Measurements from ENCODE around the gene OR1J2. TPM values are rescaled to one million over a fixed set of nuclear protein-coding genes. Genes with fewer than 3 reads are reported as not detected.

The OR1J2 gene
- total RNA-seq, 4 donors from 2014 or later: not detected

GRCh38 chr9:122479062-122479461 lies 31.5 kb upstream of the OR1J2 start:
- Histone ChIP-seq H3K36me3 (no peaks in the 10 kb centered on the region), H3K27me3 (no peaks in the 10 kb centered on the region), H3K4me1 (no peaks in the 10 kb centered on the region), H3K9me3 (no peaks in the 10 kb centered on the region), H3K4me3 (no peak overlapping the region), H3K27ac (no peak overlapping the region)
- 85 to 88% methylated on average over 5 of the region's 5 CpGs for WGBS, 2 donors
- no peak for DNase-seq (ENCODE audit: low spot score in 2 of 2)
- no peak for TF ChIP-seq POLR2A (IDR thresholded peaks at IDR 0.05)
- TF ChIP-seq EP300 (IDR thresholded peaks at IDR 0.05): no peak
- TF ChIP-seq, protein P1, sequence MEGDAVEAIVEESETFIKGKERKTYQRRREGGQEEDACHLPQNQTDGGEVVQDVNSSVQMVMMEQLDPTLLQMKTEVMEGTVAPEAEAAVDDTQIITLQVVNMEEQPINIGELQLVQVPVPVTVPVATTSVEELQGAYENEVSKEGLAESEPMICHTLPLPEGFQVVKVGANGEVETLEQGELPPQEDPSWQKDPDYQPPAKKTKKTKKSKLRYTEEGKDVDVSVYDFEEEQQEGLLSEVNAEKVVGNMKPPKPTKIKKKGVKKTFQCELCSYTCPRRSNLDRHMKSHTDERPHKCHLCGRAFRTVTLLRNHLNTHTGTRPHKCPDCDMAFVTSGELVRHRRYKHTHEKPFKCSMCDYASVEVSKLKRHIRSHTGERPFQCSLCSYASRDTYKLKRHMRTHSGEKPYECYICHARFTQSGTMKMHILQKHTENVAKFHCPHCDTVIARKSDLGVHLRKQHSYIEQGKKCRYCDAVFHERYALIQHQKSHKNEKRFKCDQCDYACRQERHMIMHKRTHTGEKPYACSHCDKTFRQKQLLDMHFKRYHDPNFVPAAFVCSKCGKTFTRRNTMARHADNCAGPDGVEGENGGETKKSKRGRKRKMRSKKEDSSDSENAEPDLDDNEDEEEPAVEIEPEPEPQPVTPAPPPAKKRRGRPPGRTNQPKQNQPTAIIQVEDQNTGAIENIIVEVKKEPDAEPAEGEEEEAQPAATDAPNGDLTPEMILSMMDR (IDR thresholded peaks at IDR 0.05): no peak

GRCh38 chr9:122498883-122499288 lies 11.7 kb upstream of the OR1J2 start:
- no peak overlapping the region for H3K27ac ChIP-seq

DNA sequence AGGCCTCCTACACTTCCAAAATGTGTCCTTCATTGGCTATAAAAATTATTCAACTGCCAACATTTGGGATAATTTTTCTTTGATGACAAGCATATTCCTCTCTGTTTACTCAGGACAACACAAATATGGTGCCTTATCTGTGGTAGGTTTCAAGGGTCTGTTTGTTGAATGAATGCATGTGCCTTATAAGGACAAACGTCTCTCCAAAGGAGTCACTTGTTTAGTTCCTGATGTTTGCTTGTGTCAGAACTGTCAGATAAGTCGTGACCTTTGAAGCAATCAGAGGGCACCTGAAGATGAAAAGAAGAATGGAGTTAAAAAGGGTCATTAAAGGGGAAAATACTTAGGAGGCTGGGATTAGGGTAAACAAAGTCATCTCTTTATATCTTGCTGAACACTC lies 3.6 kb upstream of the OR1J2 start:
- Histone ChIP-seq H3K27ac (no peak overlapping the region), H3K36me3 (no peaks in the 10 kb centered on the region), H3K9me3 (no peaks in the 10 kb centered on the region), H3K27me3 (no peaks in the 10 kb centered on the region), H3K4me3 (no peak overlapping the region), H3K4me1 (no peaks in the 10 kb centered on the region)
- no peak for DNase-seq (ENCODE audit: low spot score in 2 of 2)
- TF ChIP-seq POLR2A (IDR thresholded peaks at IDR 0.05) (no peak), EP300 (IDR thresholded peaks at IDR 0.05) (no peak)
- TF ChIP-seq, protein P1 (IDR thresholded peaks at IDR 0.05): no peak
- 62 to 64% methylated on average over 2 of the region's 2 CpGs for WGBS, 2 donors

More at GRCh38 chr9:122498883-122499288, 11.7 kb upstream of the OR1J2 start:
- TF ChIP-seq POLR2A (IDR thresholded peaks at IDR 0.05): no peak
- TF ChIP-seq EP300 (IDR thresholded peaks at IDR 0.05): no peak
- TF ChIP-seq, protein P1 (IDR thresholded peaks at IDR 0.05): peak; percentile 17 to 56 (median 46)
- Histone ChIP-seq H3K4me1 (no peaks in the 10 kb centered on the region), H3K36me3 (no peaks in the 10 kb centered on the region), H3K27me3 (no peaks in the 10 kb centered on the region), H3K4me3 (no peak overlapping the region), H3K9me3 (peaks cover 0 to 21% (median 0%) of the 10 kb centered on the region in 4 donors)
- DNase-seq (ENCODE audit: low spot score in 2 of 2): no peak
- 54 to 59% methylated on average over 2 of the region's 2 CpGs for WGBS, 2 donors

DNA sequence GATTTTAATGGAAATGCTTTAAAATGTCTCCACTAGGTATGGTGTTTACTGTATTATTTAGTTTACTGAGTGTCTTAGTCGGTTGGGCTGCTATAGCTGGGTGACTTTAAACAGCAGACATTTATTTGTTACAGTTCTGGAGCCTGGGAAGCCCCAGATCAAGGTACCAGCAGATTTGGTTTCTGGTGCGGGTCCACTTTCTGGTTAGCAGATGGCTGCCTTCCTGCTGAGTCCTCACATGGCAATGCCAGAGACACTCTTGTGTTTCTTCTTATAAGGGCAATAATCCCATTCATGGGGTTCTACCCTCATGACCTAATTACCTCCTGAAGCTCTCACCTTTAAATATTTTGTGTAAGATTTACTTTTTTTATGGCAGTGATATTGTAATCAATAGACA lies 7.6 kb downstream of the OR1J2 start:
- Histone ChIP-seq H3K27me3 (no peaks in the 10 kb centered on the region), H3K9me3 (no peaks in the 10 kb centered on the region), H3K4me1 (no peaks in the 10 kb centered on the region), H3K4me3 (no peak overlapping the region), H3K36me3 (no peaks in the 10 kb centered on the region), H3K27ac (no peak overlapping the region)
- TF ChIP-seq, protein P1 (IDR thresholded peaks at IDR 0.05): no peak
- no peak for TF ChIP-seq POLR2A (IDR thresholded peaks at IDR 0.05)
- TF ChIP-seq EP300 (IDR thresholded peaks at IDR 0.05): no peak
- DNase-seq (ENCODE audit: low spot score in 2 of 2): no peak
- WGBS, 2 donors: 50 to 54% methylated on average over 2 of the region's 2 CpGs

GRCh38 chr9:122518841-122519240 lies 8.2 kb downstream of the OR1J2 start, which contains the start of gene OR1J4:
Gene OR1J4 (plus strand): TSS chr9:122519141. CDS start chr9:122519141, 0 bp downstream.
- Histone ChIP-seq H3K4me3 (no peak within 1 kb of the TSS), H3K4me1 (no peaks in the 10 kb centered on the region), H3K36me3 (no peaks in the 10 kb centered on the region), H3K27ac (no peak within 1 kb of the TSS), H3K27me3 (no peaks in the 10 kb centered on the region), H3K9me3 (no peaks in the 10 kb centered on the region)
- WGBS, 2 donors: 80 to 82% methylated on average over 4 of the region's 4 CpGs
- no peak for DNase-seq (ENCODE audit: low spot score in 2 of 2)
- TF ChIP-seq, protein P1 (IDR thresholded peaks at IDR 0.05): no peak
- TF ChIP-seq POLR2A (IDR thresholded peaks at IDR 0.05): no peak
- no peak for TF ChIP-seq EP300 (IDR thresholded peaks at IDR 0.05)
